ENCODE results near the gene ADIG. TPM values are rescaled to one million over a fixed set of nuclear protein-coding genes. Genes with fewer than 3 reads are reported as not detected.

ADIG gene
- not detected for total RNA-seq
- not detected for polyA plus RNA-seq
- long read RNA-seq, donor 1, result 0 reads
- long read RNA-seq, donor 2, result 0 reads
- long read RNA-seq, donor 3, result 0 reads
- long read RNA-seq, donor 4, result 0 reads
- long read RNA-seq, donor 5, result 0 reads
- long read RNA-seq, donor 6, result 0 reads
- long read RNA-seq, donor 7, result 0 reads
- long read RNA-seq, donor 8, result 0 reads
- long read RNA-seq, donor 9, result 0 reads
- long read RNA-seq, donor 10, result 0 reads

DNA sequence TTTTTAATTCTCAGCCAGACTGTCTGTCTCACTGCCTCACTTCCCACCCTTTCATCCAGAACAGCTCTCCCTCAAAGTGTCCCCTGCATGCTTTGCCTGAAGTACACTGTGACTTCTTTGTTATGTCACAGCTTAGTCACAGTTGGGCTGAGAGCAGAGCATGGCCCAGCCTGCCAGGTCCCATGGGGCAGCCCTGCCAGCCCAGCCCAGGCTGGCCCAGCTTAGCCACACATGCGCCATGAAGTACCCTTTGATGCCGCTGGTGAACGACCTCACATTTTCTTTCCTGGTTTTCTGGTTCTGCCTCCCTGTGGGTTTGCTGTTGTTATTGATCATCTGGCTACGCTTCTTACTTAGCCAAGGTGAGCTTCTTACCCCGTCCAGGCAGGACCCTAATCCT lies at the start of gene ADIG:
Gene ADIG, plus strand, starts transcription at position 185 of the 400 bp plus-strand sequence. Its CDS starts 54 bp downstream, at position 239.
- H3K36me3 ChIP-seq, result peaks cover 7 to 23% (median 19%) of the 10 kb centered on the region in 4 donors
- 52 to 69% (median 67%) methylated on average over 5 of the region's 5 CpGs for WGBS, 5 donors
- no peak for TF ChIP-seq POLR2A (IDR thresholded peaks at IDR 0.05)
- no peak for TF ChIP-seq EP300 (IDR thresholded peaks at IDR 0.05)
- TF ChIP-seq, protein P1, sequence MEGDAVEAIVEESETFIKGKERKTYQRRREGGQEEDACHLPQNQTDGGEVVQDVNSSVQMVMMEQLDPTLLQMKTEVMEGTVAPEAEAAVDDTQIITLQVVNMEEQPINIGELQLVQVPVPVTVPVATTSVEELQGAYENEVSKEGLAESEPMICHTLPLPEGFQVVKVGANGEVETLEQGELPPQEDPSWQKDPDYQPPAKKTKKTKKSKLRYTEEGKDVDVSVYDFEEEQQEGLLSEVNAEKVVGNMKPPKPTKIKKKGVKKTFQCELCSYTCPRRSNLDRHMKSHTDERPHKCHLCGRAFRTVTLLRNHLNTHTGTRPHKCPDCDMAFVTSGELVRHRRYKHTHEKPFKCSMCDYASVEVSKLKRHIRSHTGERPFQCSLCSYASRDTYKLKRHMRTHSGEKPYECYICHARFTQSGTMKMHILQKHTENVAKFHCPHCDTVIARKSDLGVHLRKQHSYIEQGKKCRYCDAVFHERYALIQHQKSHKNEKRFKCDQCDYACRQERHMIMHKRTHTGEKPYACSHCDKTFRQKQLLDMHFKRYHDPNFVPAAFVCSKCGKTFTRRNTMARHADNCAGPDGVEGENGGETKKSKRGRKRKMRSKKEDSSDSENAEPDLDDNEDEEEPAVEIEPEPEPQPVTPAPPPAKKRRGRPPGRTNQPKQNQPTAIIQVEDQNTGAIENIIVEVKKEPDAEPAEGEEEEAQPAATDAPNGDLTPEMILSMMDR (IDR thresholded peaks at IDR 0.05), result no peak
- no peak for TF ChIP-seq POLR2AphosphoS5 (IDR thresholded peaks at IDR 0.05)
- H3K4me1 ChIP-seq, result no peaks in the 10 kb centered on the region
- H3K27me3 ChIP-seq, result peaks cover 0 to 22% (median 0%) of the 10 kb centered on the region in 3 donors
- DNase-seq, result peak in 1 of 2 donors; percentile 22
- no peak within 1 kb of the TSS for H3K27ac ChIP-seq
- H3K9me3 ChIP-seq, result no peaks in the 10 kb centered on the region
- H3K4me3 ChIP-seq, result no peak within 1 kb of the TSS
- intact Hi-C loops (cut with DNase I; ENCODE audit: low total_unique reads), result no loop called here

- H3K4me1 ChIP-seq, result no peaks in the 10 kb centered on the region
- no peaks in the 10 kb centered on the region for H3K9me3 ChIP-seq
- intact Hi-C loops (cut with DNase I; ENCODE audit: low total_unique reads), result no loop called here
- no peak overlapping the region for H3K4me3 ChIP-seq
- no peak for DNase-seq
- H3K27ac ChIP-seq, result no peak overlapping the region
- H3K36me3 ChIP-seq, result peaks cover 41 to 100% (median 98%) of the 10 kb centered on the region in 4 donors
- TF ChIP-seq POLR2A (IDR thresholded peaks at IDR 0.05), result no peak
- 90 to 95% (median 94%) methylated on average over 11 of the region's 11 CpGs for WGBS, 5 donors
- no peaks in the 10 kb centered on the region for H3K27me3 ChIP-seq
These were observed 46.2 kb upstream of the ADIG start for GRCh38 chr20:38534756-38535155.

GRCh38 chr20:38536310-38536709 lies 44.7 kb upstream of the ADIG start:
- H3K27ac ChIP-seq, result no peak overlapping the region
- TF ChIP-seq POLR2AphosphoS5 (IDR thresholded peaks at IDR 0.05) (no peak), EP300 (IDR thresholded peaks at IDR 0.05) (no peak), POLR2A (IDR thresholded peaks at IDR 0.05) (no peak)
- TF ChIP-seq, protein P1 (IDR thresholded peaks at IDR 0.05), result no peak
- no peak for DNase-seq
- no peaks in the 10 kb centered on the region for H3K27me3 ChIP-seq
- WGBS, 5 donors, result 89 to 96% (median 95%) methylated on average over 2 of the region's 2 CpGs
- H3K36me3 ChIP-seq, result peaks cover 50 to 100% (median 99%) of the 10 kb centered on the region in 4 donors
- no peaks in the 10 kb centered on the region for H3K9me3 ChIP-seq
- no peaks in the 10 kb centered on the region for H3K4me1 ChIP-seq
- intact Hi-C loops (cut with DNase I; ENCODE audit: low total_unique reads), result no loop called here
- no peak overlapping the region for H3K4me3 ChIP-seq

- WGBS, 5 donors, result 93 to 100% (median 98%) methylated on average over 1 of the region's 1 CpG
- Histone ChIP-seq H3K36me3 (peaks cover 56 to 100% (median 99%) of the 10 kb centered on the region in 4 donors), H3K4me1 (no peaks in the 10 kb centered on the region), H3K4me3 (no peak overlapping the region), H3K27me3 (no peaks in the 10 kb centered on the region), H3K27ac (no peak overlapping the region), H3K9me3 (no peaks in the 10 kb centered on the region)
- intact Hi-C loops (cut with DNase I; ENCODE audit: low total_unique reads), result no loop called here
- no peak for DNase-seq
- TF ChIP-seq POLR2AphosphoS5 (IDR thresholded peaks at IDR 0.05) (no peak), POLR2A (IDR thresholded peaks at IDR 0.05) (no peak), EP300 (IDR thresholded peaks at IDR 0.05) (no peak)
- TF ChIP-seq, protein P1 (IDR thresholded peaks at IDR 0.05), result no peak
These were observed 43.8 kb upstream of the ADIG start for GRCh38 chr20:38537176-38537575.

GRCh38 chr20:38538789-38539188 lies 42.2 kb upstream of the ADIG start:
- Histone ChIP-seq H3K9me3 (no peaks in the 10 kb centered on the region), H3K27ac (no peak overlapping the region), H3K4me1 (no peaks in the 10 kb centered on the region), H3K36me3 (peaks cover 57 to 100% (median 99%) of the 10 kb centered on the region in 4 donors), H3K27me3 (no peaks in the 10 kb centered on the region), H3K4me3 (no peak overlapping the region)
- no peak for TF ChIP-seq POLR2AphosphoS5 (IDR thresholded peaks at IDR 0.05)
- TF ChIP-seq, protein P1 (IDR thresholded peaks at IDR 0.05), result no peak
- no peak for TF ChIP-seq EP300 (IDR thresholded peaks at IDR 0.05)
- no peak for TF ChIP-seq POLR2A (IDR thresholded peaks at IDR 0.05)
- intact Hi-C loops (cut with DNase I; ENCODE audit: low total_unique reads), result no loop called here
- 94 to 97% (median 95%) methylated on average over 2 of the region's 2 CpGs for WGBS, 5 donors
- DNase-seq, result no peak

Measured in stomach (tissue), 19 donors.